Measurements from ENCODE around the gene GFOD1.

DNA sequence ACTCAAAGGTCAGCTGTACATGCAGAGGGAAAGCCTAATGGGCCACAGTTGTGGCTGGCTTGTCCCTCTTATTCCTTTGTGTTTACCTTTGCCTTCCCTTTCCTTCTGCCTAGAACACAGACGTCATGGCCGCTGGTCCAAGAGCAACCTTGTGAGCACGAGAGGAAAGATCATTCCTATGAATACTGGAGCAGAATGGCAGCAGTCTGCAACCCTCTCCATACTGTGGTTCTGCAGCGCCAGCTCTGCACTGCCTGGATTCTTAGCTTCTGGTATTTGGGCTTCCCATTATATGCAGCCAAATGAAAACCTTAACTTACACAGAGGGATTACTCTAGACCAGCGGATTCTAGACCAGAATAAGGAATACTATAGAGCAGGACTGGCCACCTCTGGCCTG is 171.5 kb downstream of the GFOD1 start:
- TF ChIP-seq, protein P1, sequence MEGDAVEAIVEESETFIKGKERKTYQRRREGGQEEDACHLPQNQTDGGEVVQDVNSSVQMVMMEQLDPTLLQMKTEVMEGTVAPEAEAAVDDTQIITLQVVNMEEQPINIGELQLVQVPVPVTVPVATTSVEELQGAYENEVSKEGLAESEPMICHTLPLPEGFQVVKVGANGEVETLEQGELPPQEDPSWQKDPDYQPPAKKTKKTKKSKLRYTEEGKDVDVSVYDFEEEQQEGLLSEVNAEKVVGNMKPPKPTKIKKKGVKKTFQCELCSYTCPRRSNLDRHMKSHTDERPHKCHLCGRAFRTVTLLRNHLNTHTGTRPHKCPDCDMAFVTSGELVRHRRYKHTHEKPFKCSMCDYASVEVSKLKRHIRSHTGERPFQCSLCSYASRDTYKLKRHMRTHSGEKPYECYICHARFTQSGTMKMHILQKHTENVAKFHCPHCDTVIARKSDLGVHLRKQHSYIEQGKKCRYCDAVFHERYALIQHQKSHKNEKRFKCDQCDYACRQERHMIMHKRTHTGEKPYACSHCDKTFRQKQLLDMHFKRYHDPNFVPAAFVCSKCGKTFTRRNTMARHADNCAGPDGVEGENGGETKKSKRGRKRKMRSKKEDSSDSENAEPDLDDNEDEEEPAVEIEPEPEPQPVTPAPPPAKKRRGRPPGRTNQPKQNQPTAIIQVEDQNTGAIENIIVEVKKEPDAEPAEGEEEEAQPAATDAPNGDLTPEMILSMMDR (IDR thresholded peaks at IDR 0.05), result no peak
- no peak for TF ChIP-seq POLR2A (IDR thresholded peaks at IDR 0.05)
